Measurements from ENCODE around the gene ATP7B.

ATP7B gene

DNA sequence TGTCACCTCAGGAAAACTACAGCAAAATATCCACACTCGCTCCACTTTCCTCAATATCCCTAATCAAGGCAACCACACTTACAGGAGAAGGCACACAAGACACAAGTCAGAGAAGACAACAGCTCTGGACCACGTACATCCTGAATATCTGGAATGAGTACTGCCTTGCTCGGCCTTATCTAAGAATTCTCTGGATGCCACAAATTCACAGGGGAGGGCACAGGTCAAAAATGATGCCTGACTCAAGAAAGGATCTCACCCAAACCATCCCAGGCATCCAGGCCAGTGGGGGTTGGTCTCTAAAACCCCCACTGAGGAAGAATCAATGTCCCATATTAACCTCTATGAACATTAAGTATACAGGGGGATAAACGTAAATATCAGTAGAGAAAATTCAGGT lies 29.9 kb downstream of the ATP7B start:
- no peaks in the 10 kb centered on the region for H3K4me1 ChIP-seq (ENCODE audit: insufficient read depth, poor library complexity, severe bottlenecking)
- no peaks in the 10 kb centered on the region for H3K36me3 ChIP-seq (ENCODE audit: low read depth)
- TF ChIP-seq, protein P1, sequence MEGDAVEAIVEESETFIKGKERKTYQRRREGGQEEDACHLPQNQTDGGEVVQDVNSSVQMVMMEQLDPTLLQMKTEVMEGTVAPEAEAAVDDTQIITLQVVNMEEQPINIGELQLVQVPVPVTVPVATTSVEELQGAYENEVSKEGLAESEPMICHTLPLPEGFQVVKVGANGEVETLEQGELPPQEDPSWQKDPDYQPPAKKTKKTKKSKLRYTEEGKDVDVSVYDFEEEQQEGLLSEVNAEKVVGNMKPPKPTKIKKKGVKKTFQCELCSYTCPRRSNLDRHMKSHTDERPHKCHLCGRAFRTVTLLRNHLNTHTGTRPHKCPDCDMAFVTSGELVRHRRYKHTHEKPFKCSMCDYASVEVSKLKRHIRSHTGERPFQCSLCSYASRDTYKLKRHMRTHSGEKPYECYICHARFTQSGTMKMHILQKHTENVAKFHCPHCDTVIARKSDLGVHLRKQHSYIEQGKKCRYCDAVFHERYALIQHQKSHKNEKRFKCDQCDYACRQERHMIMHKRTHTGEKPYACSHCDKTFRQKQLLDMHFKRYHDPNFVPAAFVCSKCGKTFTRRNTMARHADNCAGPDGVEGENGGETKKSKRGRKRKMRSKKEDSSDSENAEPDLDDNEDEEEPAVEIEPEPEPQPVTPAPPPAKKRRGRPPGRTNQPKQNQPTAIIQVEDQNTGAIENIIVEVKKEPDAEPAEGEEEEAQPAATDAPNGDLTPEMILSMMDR (IDR thresholded peaks at IDR 0.05; ENCODE audit: poor library complexity, severe bottlenecking), result no peak
- no peaks in the 10 kb centered on the region for H3K27me3 ChIP-seq (ENCODE audit: insufficient read depth, poor library complexity, severe bottlenecking)
- ATAC-seq (ENCODE audit: low read depth) (no peak), DNase-seq (ENCODE audit: low spot score) (no peak)
- H3K27ac ChIP-seq (ENCODE audit: poor library complexity, severe bottlenecking), result no peak overlapping the region
- H3K4me3 ChIP-seq (ENCODE audit: severe bottlenecking), result no peak overlapping the region
- no peaks in the 10 kb centered on the region for H3K9me3 ChIP-seq (ENCODE audit: severe bottlenecking)

DNA sequence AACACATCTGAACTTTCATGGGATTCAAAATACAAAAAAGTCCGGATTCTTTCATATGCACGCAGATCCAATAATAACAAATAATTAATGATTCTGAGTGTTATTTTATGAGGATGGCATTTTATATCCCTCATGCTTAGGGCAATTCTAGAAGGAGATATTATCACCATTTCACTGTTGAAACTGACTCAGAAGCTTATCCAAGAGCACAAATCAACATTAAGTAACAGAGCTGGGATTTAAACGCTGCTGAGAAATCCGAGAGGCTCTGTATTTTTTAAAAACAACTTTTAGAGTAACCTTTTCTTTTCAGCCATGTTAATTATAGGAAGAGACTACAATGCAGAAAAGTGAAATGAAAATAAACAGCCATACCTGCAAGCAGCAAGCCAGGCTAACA lies 30.3 kb downstream of the ATP7B start:
- DNase-seq (ENCODE audit: low spot score) (no peak), ATAC-seq (ENCODE audit: low read depth) (no peak)

DNA sequence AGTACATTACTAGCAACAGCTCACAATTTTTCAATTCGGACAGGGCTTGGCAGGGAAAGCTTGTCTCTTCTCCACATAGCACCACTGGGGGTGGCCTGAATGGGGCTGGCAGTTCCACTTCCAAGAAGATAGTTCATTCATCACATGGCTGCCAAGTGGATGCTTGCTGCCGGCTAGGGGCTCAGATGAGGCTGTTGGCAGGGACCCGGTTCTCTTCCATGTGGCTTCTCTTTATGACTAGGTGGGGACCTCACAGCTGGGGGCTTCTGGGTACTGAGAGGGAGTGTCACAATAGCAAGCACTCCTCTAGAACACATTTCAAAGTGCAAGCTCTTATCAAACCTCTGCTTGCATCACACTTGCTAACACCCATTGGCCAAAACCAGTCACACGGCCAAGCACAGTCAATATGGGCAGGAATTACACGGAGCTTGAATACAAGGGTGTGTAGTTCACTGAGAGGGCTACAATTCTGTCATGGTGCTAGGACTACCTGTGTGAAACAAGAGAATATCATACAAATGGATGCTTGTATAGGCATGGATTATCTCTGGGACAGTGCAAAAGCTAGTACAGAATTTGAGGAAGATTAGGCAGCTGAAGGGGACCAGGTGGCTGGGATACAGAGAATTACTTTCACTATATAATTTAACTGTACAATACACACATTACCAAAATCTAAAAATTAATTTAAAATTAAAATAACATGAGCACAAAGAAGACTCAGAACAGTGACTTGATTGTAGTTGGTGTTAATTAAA lies 32.3 kb downstream of the ATP7B start:
- H3K9me3 ChIP-seq (ENCODE audit: severe bottlenecking), result no peaks in the 10 kb centered on the region
- TF ChIP-seq, protein P1 (IDR thresholded peaks at IDR 0.05; ENCODE audit: poor library complexity, severe bottlenecking), result no peak

More for the DNA sequence above, 30.3 kb downstream of the ATP7B start:
- Histone ChIP-seq H3K9me3 (ENCODE audit: severe bottlenecking) (no peaks in the 10 kb centered on the region), H3K4me1 (ENCODE audit: insufficient read depth, poor library complexity, severe bottlenecking) (no peaks in the 10 kb centered on the region), H3K27ac (ENCODE audit: poor library complexity, severe bottlenecking) (no peak overlapping the region), H3K4me3 (ENCODE audit: severe bottlenecking) (no peak overlapping the region), H3K27me3 (ENCODE audit: insufficient read depth, poor library complexity, severe bottlenecking) (no peaks in the 10 kb centered on the region), H3K36me3 (ENCODE audit: low read depth) (no peaks in the 10 kb centered on the region)
- TF ChIP-seq, protein P1 (IDR thresholded peaks at IDR 0.05; ENCODE audit: poor library complexity, severe bottlenecking), result no peak

GRCh38 chr13:51977625-51978024 lies 33.6 kb downstream of the ATP7B start:
- no peak overlapping the region for H3K4me3 ChIP-seq (ENCODE audit: severe bottlenecking)
- no peak for DNase-seq (ENCODE audit: low spot score)
- no peak for ATAC-seq (ENCODE audit: low read depth)
- no peaks in the 10 kb centered on the region for H3K36me3 ChIP-seq (ENCODE audit: low read depth)
- H3K9me3 ChIP-seq (ENCODE audit: severe bottlenecking), result no peaks in the 10 kb centered on the region
- TF ChIP-seq, protein P1 (IDR thresholded peaks at IDR 0.05; ENCODE audit: poor library complexity, severe bottlenecking), result no peak
- no peak overlapping the region for H3K27ac ChIP-seq (ENCODE audit: poor library complexity, severe bottlenecking)
- no peaks in the 10 kb centered on the region for H3K27me3 ChIP-seq (ENCODE audit: insufficient read depth, poor library complexity, severe bottlenecking)
- no peaks in the 10 kb centered on the region for H3K4me1 ChIP-seq (ENCODE audit: insufficient read depth, poor library complexity, severe bottlenecking)

More for the DNA sequence above, 32.3 kb downstream of the ATP7B start:
- Histone ChIP-seq H3K4me1 (ENCODE audit: insufficient read depth, poor library complexity, severe bottlenecking) (no peaks in the 10 kb centered on the region), H3K36me3 (ENCODE audit: low read depth) (no peaks in the 10 kb centered on the region), H3K4me3 (ENCODE audit: severe bottlenecking) (no peak overlapping the region), H3K27me3 (ENCODE audit: insufficient read depth, poor library complexity, severe bottlenecking) (no peaks in the 10 kb centered on the region), H3K27ac (ENCODE audit: poor library complexity, severe bottlenecking) (no peak overlapping the region)
- DNase-seq (ENCODE audit: low spot score) (no peak), ATAC-seq (ENCODE audit: low read depth) (no peak)

DNA sequence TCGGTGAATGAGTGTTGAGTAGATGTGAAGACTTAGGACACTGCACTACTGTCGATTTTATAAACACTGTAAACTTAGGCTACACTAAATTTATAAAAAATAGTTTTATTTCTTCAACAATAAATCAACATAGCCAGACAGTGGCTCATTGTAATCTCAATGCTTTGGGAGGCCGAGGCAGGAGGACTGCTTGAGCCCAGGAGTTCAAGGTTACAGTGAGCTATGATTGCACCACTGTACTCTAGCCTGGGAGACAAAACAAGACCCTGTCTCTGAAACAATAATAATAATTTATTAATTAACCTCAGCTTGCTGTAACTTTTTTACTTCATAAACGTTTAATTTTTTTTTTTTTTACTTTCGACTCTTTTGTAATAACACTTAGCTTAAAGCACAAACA lies 34.4 kb downstream of the ATP7B start:
- no peaks in the 10 kb centered on the region for H3K9me3 ChIP-seq (ENCODE audit: severe bottlenecking)
- TF ChIP-seq, protein P1 (IDR thresholded peaks at IDR 0.05; ENCODE audit: poor library complexity, severe bottlenecking), result no peak
- ATAC-seq (ENCODE audit: low read depth), result no peak

More for the DNA sequence above, 34.4 kb downstream of the ATP7B start:
- no peak for DNase-seq (ENCODE audit: low spot score)
- Histone ChIP-seq H3K27me3 (ENCODE audit: insufficient read depth, poor library complexity, severe bottlenecking) (no peaks in the 10 kb centered on the region), H3K36me3 (ENCODE audit: low read depth) (no peaks in the 10 kb centered on the region), H3K4me1 (ENCODE audit: insufficient read depth, poor library complexity, severe bottlenecking) (no peaks in the 10 kb centered on the region), H3K27ac (ENCODE audit: poor library complexity, severe bottlenecking) (no peak overlapping the region), H3K4me3 (ENCODE audit: severe bottlenecking) (no peak overlapping the region)
